LNCaP clone FGC (cell line): Measurements from ENCODE around the gene SMYD1.

Experiments
- DNase-seq: peaks from one replicate; pipeline ENCODE4 v3.0.0-alpha.2; 2011; ENCODE audit warnings: low read depth
- H3K4me3 ChIP-seq: 2 replicates; pipeline ENCODE4 v1.5.1; 2011; ENCODE audit warnings: mild to moderate bottlenecking, low read depth, low read length, control low read depth
- CTCF ChIP-seq: IDR thresholded peaks from 2 replicates; pipeline ENCODE4 v1.5.1; 2012; ENCODE audit warnings: mild to moderate bottlenecking; ENCODE audit not compliant: control insufficient read depth, insufficient read depth; ENCODE audit errors: extremely low read depth

Gene SMYD1

GRCh38 chr2:88100489-88100858 is 32.8 kb downstream of the SMYD1 start:
- no peak overlapping the region for H3K4me3 ChIP-seq
- no peak for DNase-seq
- TF ChIP-seq CTCF = no peak

- TF ChIP-seq CTCF = no peak
- no peak for DNase-seq
Observed at GRCh38 chr2:88108796-88109195, 41.2 kb downstream of the SMYD1 start.

GRCh38 chr2:88110830-88111229 is 43.2 kb downstream of the SMYD1 start:
- no peak for DNase-seq
- H3K4me3 ChIP-seq = no peak overlapping the region
- TF ChIP-seq CTCF = no peak

More at GRCh38 chr2:88108796-88109195, 41.2 kb downstream of the SMYD1 start:
- H3K4me3 ChIP-seq = no peak overlapping the region

- H3K4me3 ChIP-seq = no peak overlapping the region
- no peak for DNase-seq
- no peak for TF ChIP-seq CTCF
Observed at GRCh38 chr2:88113069-88113468, 45.4 kb downstream of the SMYD1 start.

GRCh38 chr2:88114889-88115288 is 47.3 kb downstream of the SMYD1 start:
- TF ChIP-seq CTCF = no peak
- no peak overlapping the region for H3K4me3 ChIP-seq
- DNase-seq = no peak

GRCh38 chr2:88115825-88116518 is 48.3 kb downstream of the SMYD1 start:
- H3K4me3 ChIP-seq = no peak overlapping the region
- no peak for DNase-seq
- TF ChIP-seq CTCF = no peak
